K562 (cell line): ENCODE results near the gene GOSR1. TPM values are rescaled to one million over a fixed set of nuclear protein-coding genes. Genes with fewer than 3 reads are reported as not detected.

Source experiments
- ATAC-seq: fragments of 200-7000 bp; cut with Tn5 transposase; 3 replicates; pipeline ENCODE4 v1.9.1; 2020; ENCODE audit warnings: moderate library complexity
- BruUV-seq: library from RNA; stranded (reverse); fragments of 400-500 nt; replicated peaks from 2 replicates; lab custom pipeline; 2021; lab: Mats Ljungman, UMichigan
- CTCF ChIA-PET: fragments of 300-600 bp; formaldehyde crosslinking; extraction: SDS; loops from one replicate; lab custom pipeline; 2021; ENCODE audit warnings: low intra/inter-chr PET ratio; lab: Yijun Ruan, JAX
- POLR2A ChIA-PET: fragments of 300-600, 350-650 bp; sonication (Branson Sonifier 250); formaldehyde crosslinking; extraction: SDS; loops from one replicate; lab custom pipeline; 2021; ENCODE audit warnings: antibody characterized with exemption, inconsistent platforms; lab: Yijun Ruan, JAX
- DNase-seq, 4 experiments: peaks; one replicate each; pipeline versions ENCODE4 v3.0.0 to v3.0.0-alpha.2; 2011 to 2018; ENCODE audit warnings: low spot score in 3 of 4, mixed read lengths in 3 of 4; ENCODE audit errors: extremely low read depth in 1 of 4
- FAIRE-seq: peaks from 2 replicates; lab custom pipeline; 2011; peaks lifted over from hg19 to GRCh38; lab: Jason Lieb, UNC
- H2AFZ ChIP-seq: 2 replicates; pipeline ENCODE4 v1.6.0; 2011; ENCODE audit warnings: low read depth, low read length, control low read depth, inconsistent platforms
- H3K27ac ChIP-seq: fragments of 200-600 bp; 3 replicates; pipeline ENCODE4 v1.8.0; 2011; ENCODE audit warnings: low read depth, mild to moderate bottlenecking, control low read depth, inconsistent platforms, low read length, moderate library complexity, mixed read lengths; ENCODE audit errors: extremely low read depth
- H3K27me3 ChIP-seq, 2 experiments: fragments of 300-600 bp in 1 of 2; 2 replicates in 1 of 2; 3 replicates in 1 of 2; pipeline versions ENCODE4 v1.6.0 to v1.8.0; 2011; ENCODE audit warnings: inconsistent platforms in 2 of 2, low read length in 2 of 2, mild to moderate bottlenecking in 1 of 2, mixed read lengths in 1 of 2, moderate library complexity in 1 of 2; ENCODE audit not compliant: control insufficient read depth in 2 of 2, insufficient read depth in 2 of 2
- H3K36me3 ChIP-seq: fragments of 300-600 bp; 3 replicates; pipeline ENCODE4 v1.8.0; 2011; ENCODE audit warnings: mild to moderate bottlenecking, low read length, inconsistent platforms; ENCODE audit not compliant: control insufficient read depth, insufficient read depth
- H3K4me1 ChIP-seq, 2 experiments: fragments of 200-600 bp in 1 of 2; replicated peaks in 1 of 2; 2 replicates in 1 of 2; 3 replicates in 1 of 2; pipeline versions ENCODE4 v1.5.1 to v1.8.0; 2011; ENCODE audit warnings: inconsistent platforms in 2 of 2, low read length in 2 of 2, mild to moderate bottlenecking in 1 of 2, mixed read lengths in 1 of 2, moderate library complexity in 1 of 2; ENCODE audit not compliant: control insufficient read depth in 2 of 2, insufficient read depth in 2 of 2
- H3K4me2 ChIP-seq: 2 replicates; pipeline ENCODE4 v1.6.1; 2011; ENCODE audit warnings: low read length, control low read depth, inconsistent platforms, mixed read lengths; ENCODE audit not compliant: insufficient read depth
- H3K4me3 ChIP-seq: fragments of 200-600 bp; sonication (generic), shearing (Covaris generic); 2 replicates; pipeline ENCODE4 v1.5.1; 2016; ENCODE audit warnings: control low read depth, inconsistent platforms
- H3K79me2 ChIP-seq: fragments of 200-600 bp; 3 replicates; pipeline ENCODE4 v1.8.0; 2011; ENCODE audit warnings: low read length, inconsistent platforms; ENCODE audit not compliant: control insufficient read depth, insufficient read depth
- H3K9ac ChIP-seq, 2 experiments: 2 replicates each; pipeline versions ENCODE4 v1.6.0 to v1.6.1; 2011; ENCODE audit warnings: low read depth in 2 of 2, low read length in 2 of 2, control low read depth in 1 of 2, inconsistent platforms in 1 of 2, mild to moderate bottlenecking in 1 of 2, mixed read lengths in 1 of 2; ENCODE audit not compliant: insufficient read depth in 1 of 2
- H3K9me1 ChIP-seq: one replicate; pipeline ENCODE4 v1.6.0; 2011; ENCODE audit warnings: inconsistent platforms, mild to moderate bottlenecking, low read length, moderate library complexity; ENCODE audit not compliant: control insufficient read depth, insufficient read depth
- H3K9me3 ChIP-seq: replicated peaks from 2 replicates; pipeline ENCODE4 v1.5.1; 2011; ENCODE audit warnings: low read depth, low read length, inconsistent platforms; ENCODE audit not compliant: control insufficient read depth, insufficient read depth
- H4K20me1 ChIP-seq: replicated peaks from 2 replicates; pipeline ENCODE4 v1.6.1; 2011; ENCODE audit warnings: low read length, inconsistent platforms, mixed read lengths; ENCODE audit not compliant: control insufficient read depth, insufficient read depth
- CBFB ChIP-seq: sonication (generic); formaldehyde crosslinking; IDR thresholded peaks from 2 replicates; pipeline ENCODE4 v1.4.0; 2020; ENCODE audit warnings: mild to moderate bottlenecking, missing genetic modification reagents
- CHD4 ChIP-seq: fragments of 200-600 bp; sonication (generic); IDR thresholded peaks from 3 replicates; pipeline ENCODE4 v1.6.1; 2012; ENCODE audit warnings: low read depth, mild to moderate bottlenecking, mixed read lengths, low read length, inconsistent platforms; ENCODE audit not compliant: insufficient read depth, insufficient replicate concordance, poor library complexity, severe bottlenecking
- EHMT2 ChIP-seq: fragments of 450-650 bp; IDR thresholded peaks from 2 replicates; pipeline ENCODE4 v1.6.1; 2018; ENCODE audit warnings: antibody characterized with exemption
- GATAD2B ChIP-seq: fragments of 450-650 bp; IDR thresholded peaks from 2 replicates; pipeline ENCODE4 v1.6.1; 2017; ENCODE audit warnings: mild to moderate bottlenecking, borderline replicate concordance
- HIVEP1 ChIP-seq: fragments of 250-450 bp; sonication (Bioruptor Pico); IDR thresholded peaks from 2 replicates; pipeline ENCODE4 v1.4.0; 2020; ENCODE audit warnings: mild to moderate bottlenecking
- MYNN ChIP-seq, 2 experiments: sonication (generic); formaldehyde crosslinking in 1 of 2; IDR thresholded peaks; 2 replicates each; pipeline versions ENCODE4 v1.5.0 to v1.6.1; 2016 to 2020; ENCODE audit warnings: antibody characterized with exemption in 1 of 2, missing genetic modification reagents in 1 of 2
- PTRF ChIP-seq: fragments of 450-650 bp; IDR thresholded peaks from 2 replicates; pipeline ENCODE4 v1.6.1; 2016; ENCODE audit warnings: mild to moderate bottlenecking, missing genetic modification characterization, missing compliant biosample characterization
- RBM15 ChIP-seq: fragments of 200-400 bp; formaldehyde crosslinking; IDR thresholded peaks from 2 replicates; pipeline ENCODE4 v1.6.1; 2018; ENCODE audit warnings: mild to moderate bottlenecking, low read length, moderate library complexity; ENCODE audit not compliant: insufficient read depth
- TBL1XR1 ChIP-seq, 2 experiments: IDR thresholded peaks; 2 replicates each; pipeline ENCODE4 v1.6.1; 2012; ENCODE audit warnings: improper control_type of control experiment in 2 of 2, low read length in 2 of 2, mild to moderate bottlenecking in 1 of 2
- ZNF583 ChIP-seq: fragments of 250-450 bp; sonication (Bioruptor Pico); IDR thresholded peaks from 2 replicates; pipeline ENCODE4 v1.4.0; 2020
- ZNF696 ChIP-seq: fragments of 250-450 bp; sonication (Bioruptor Pico); conservative IDR thresholded peaks from 2 replicates; pipeline ENCODE4 v1.4.0; 2020; ENCODE audit warnings: mild to moderate bottlenecking, moderate library complexity
- ZNF699 ChIP-seq: fragments of 250-450 bp; sonication (Bioruptor Pico); IDR thresholded peaks from 2 replicates; pipeline ENCODE4 v1.8.0; 2021; ENCODE audit warnings: mild to moderate bottlenecking, moderate library complexity; ENCODE audit not compliant: insufficient replicate concordance
- ZNF778 ChIP-seq: fragments of 450-650 bp; formaldehyde crosslinking; IDR thresholded peaks from 2 replicates; pipeline ENCODE4 v1.4.0; 2020; ENCODE audit warnings: mild to moderate bottlenecking, moderate library complexity
- ZSCAN32 ChIP-seq: fragments of 450-650 bp; formaldehyde crosslinking; IDR thresholded peaks from 2 replicates; pipeline ENCODE4 v1.4.0; 2020; ENCODE audit warnings: mild to moderate bottlenecking, moderate library complexity
- WGBS: fragments of 100-300 bp; shearing (Covaris generic); methylation state at CpG from one replicate; pipeline ENCODE4 v1.1.6; 2016; ENCODE audit warnings: low coverage, mixed read lengths; ENCODE audit not compliant: insufficient coverage; ENCODE audit errors: missing lambda C conversion rate; 5-methylcytosine and 5-hydroxymethylcytosine counted together
- in situ Hi-C: fragments of 300-500 bp; cut with MboI; formaldehyde crosslinking; loops from 4 replicates; pipeline ENCODE4 v1.15.0; 2018; ENCODE audit warnings: inconsistent platforms, mixed read lengths
- intact Hi-C: fragments of 100-400 bp; cut with micrococcal nuclease; formaldehyde crosslinking; loops from 2 replicates; pipeline ENCODE4 v1.14.2; 2022
- polyA plus RNA-seq, 8 experiments: library from polyadenylated mRNA; depleted of rRNA in 4 of 8; stranded (reverse) in 5 of 8; unstranded in 3 of 8; fragments of >200 nt; fragmentation: Nextera tagmentation in 2 of 8; fragmentation: Illumina TruSeq in 1 of 8; extraction: Ambion mirVana in 2 of 8; extraction: Trizol in 1 of 8; gene quantifications; 2 replicates each; pipeline versions ENCODE4 v1.2.1 to v1.2.3, GENCODE V29; 2011 to 2014; ENCODE audit warnings: inconsistent platforms in 1 of 8, missing spikeins in 1 of 8
- total RNA-seq, 7 experiments: library from RNA; depleted of rRNA in 6 of 7; stranded (reverse); fragments of >200 nt in 6 of 7; fragmentation: Illumina TruSeq in 2 of 7; extraction: Trizol in 2 of 7; gene quantifications; 2 replicates each; pipeline versions ENCODE4 v1.2.1 to v1.2.3, GENCODE V29; 2011 to 2021; ENCODE audit warnings: low replicate concordance in 1 of 7
- TF ChIP-seq, protein P1 (sequence below): fragments of 250-450 bp; sonication (Bioruptor Pico); IDR thresholded peaks from 2 replicates; pipeline ENCODE4 v1.4.0; 2020; ENCODE audit warnings: borderline replicate concordance
- TF ChIP-seq, protein P2 (sequence below): fragments of 250-450 bp; sonication (Bioruptor Pico); IDR thresholded peaks from 2 replicates; pipeline ENCODE4 v1.4.0; 2020; ENCODE audit warnings: mild to moderate bottlenecking, moderate library complexity

GOSR1 gene
- total and polyA plus RNA-seq, 9 of the 15 experiments (the other 6 are each of a cell fraction or from before 2014, with no cell fraction given) = 17.6 to 95.5 (median 33.3) TPM

DNA sequence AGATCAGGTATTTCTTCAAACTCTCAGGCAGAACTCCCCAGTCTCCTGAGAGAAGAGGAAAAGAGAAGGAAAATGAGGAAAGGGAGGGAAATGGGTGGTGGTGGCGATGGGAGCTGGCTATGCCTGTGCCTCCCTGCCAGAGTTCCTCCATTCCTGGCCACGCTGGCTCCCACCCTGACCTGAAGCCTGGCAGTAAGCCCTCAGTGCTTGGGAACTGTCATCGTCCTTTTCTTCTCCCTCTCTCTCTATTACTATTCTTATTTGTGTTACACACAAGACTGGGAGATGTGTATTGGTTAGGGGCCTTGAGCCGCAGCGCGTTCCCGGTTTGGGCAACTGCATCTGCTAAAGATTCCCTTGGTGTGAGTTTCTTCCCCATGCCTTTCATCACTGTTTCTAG lies 44.6 kb downstream of the GOSR1 start:
- Histone ChIP-seq H3K27me3 (no peaks in the 10 kb centered on the region), H3K79me2 (no peaks in the 10 kb centered on the region; the same call in 2 of the 3 replicates), H3K4me2 (no peak overlapping the region), H3K4me3 (no peak overlapping the region), H2AFZ (no peak overlapping the region), H3K9me3 (no peaks in the 10 kb centered on the region), H3K27ac (no peak overlapping the region), H4K20me1 (no peaks in the 10 kb centered on the region; the same call in 1 of the 2 replicates), H3K4me1 (no peaks in the 10 kb centered on the region), H3K36me3 (peaks cover 46% of the 10 kb centered on the region), H3K9me1 (no peaks in the 10 kb centered on the region), H3K9ac (no peak overlapping the region)
- intact Hi-C loops (no loop called here), in situ Hi-C loops (no loop called here)
- TF ChIP-seq PTRF (no peak), RBM15 (no peak), GATAD2B (no peak), ZNF583 (CRISPR knock-in tag) (no peak), MYNN (IDR thresholded peaks at IDR 0.05) (no peak), MYNN (CRISPR knock-in tag; IDR thresholded peaks at IDR 0.05) (no peak), HIVEP1 (no peak), ZNF778 (CRISPR knock-in tag) (no peak), ZSCAN32 (no peak), ZNF696 (CRISPR knock-in tag) (no peak), TBL1XR1 (IDR thresholded peaks at IDR 0.05; ENCODE audit: low read length in 2 of 2) (no peak), ZNF699 (CRISPR knock-in tag) (no peak), CBFB (CRISPR knock-in tag) (no peak), EHMT2 (no peak), CHD4 (no peak)
- TF ChIP-seq, protein P1, sequence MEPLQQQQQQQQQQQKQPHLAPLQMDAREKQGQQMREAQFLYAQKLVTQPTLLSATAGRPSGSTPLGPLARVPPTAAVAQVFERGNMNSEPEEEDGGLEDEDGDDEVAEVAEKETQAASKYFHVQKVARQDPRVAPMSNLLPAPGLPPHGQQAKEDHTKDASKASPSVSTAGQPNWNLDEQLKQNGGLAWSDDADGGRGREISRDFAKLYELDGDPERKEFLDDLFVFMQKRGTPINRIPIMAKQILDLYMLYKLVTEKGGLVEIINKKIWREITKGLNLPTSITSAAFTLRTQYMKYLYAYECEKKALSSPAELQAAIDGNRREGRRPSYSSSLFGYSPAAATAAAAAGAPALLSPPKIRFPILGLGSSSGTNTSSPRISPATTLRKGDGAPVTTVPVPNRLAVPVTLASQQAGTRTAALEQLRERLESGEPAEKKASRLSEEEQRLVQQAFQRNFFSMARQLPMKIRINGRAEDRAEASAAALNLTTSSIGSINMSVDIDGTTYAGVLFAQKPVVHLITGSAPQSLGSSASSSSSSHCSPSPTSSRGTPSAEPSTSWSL = no peak
- TF ChIP-seq, protein P2, sequence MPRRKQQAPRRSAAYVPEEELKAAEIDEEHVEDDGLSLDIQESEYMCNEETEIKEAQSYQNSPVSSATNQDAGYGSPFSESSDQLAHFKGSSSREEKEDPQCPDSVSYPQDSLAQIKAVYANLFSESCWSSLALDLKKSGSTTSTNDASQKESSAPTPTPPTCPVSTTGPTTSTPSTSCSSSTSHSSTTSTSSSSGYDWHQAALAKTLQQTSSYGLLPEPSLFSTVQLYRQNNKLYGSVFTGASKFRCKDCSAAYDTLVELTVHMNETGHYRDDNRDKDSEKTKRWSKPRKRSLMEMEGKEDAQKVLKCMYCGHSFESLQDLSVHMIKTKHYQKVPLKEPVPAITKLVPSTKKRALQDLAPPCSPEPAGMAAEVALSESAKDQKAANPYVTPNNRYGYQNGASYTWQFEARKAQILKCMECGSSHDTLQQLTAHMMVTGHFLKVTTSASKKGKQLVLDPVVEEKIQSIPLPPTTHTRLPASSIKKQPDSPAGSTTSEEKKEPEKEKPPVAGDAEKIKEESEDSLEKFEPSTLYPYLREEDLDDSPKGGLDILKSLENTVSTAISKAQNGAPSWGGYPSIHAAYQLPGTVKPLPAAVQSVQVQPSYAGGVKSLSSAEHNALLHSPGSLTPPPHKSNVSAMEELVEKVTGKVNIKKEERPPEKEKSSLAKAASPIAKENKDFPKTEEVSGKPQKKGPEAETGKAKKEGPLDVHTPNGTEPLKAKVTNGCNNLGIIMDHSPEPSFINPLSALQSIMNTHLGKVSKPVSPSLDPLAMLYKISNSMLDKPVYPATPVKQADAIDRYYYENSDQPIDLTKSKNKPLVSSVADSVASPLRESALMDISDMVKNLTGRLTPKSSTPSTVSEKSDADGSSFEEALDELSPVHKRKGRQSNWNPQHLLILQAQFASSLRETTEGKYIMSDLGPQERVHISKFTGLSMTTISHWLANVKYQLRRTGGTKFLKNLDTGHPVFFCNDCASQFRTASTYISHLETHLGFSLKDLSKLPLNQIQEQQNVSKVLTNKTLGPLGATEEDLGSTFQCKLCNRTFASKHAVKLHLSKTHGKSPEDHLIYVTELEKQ (CRISPR knock-in tag) = no peak
- WGBS = 100% methylated on average over 6 of the region's 7 CpGs
- POLR2A ChIA-PET = no interaction called here
- no TSS peak for BruUV-seq
- no peak for FAIRE-seq
- no peak for DNase-seq
- no peak for ATAC-seq
- CTCF ChIA-PET = no interaction called here
